ENCODE measurements around the gene PDCD4. TPM values are rescaled to one million over a fixed set of nuclear protein-coding genes. Genes with fewer than 3 reads are reported as not detected.

The PDCD4 gene
- total and polyA plus RNA-seq, 10 of the 15 experiments (the other 5 are each of a cell fraction or from before 2014, with no cell fraction given), result 101 to 372 (median 171) TPM

DNA sequence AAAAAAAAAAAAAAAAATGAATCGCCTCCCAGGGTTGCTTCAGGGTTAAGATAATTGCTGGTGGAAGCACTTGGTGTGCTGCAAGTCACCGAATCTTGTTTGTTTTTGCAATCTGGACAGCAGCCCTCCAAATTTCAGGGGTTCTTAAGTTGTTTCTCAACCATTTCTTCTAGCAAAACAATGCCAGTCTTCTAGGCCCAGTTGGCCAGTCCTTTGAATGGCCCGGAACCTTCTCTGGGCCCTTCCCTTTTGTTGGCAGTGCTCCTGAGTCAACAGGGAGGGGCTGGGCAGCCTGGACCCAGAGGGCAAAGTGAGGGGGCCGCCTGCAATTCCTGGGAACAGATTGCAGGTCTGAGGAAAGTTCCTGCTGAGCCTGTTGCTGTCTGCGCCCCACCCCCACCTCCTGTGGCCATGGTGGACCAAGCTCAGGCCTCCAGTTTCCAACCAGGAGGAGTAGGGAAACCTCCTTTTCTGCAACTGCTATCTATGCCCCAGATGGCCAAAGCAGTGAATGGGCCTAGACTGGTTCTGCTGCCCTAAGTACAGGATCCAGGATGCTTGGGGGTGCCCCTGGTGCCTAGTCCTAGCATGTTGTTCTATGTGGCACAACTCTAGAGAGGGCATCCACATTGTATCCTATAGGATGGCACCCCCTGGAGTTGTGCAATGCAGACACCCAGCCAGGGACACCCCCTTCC lies 31.4 kb upstream of the PDCD4 start:
- ATAC-seq (no peak), DNase-seq (ENCODE audit: low read depth, low spot score) (no peak), FAIRE-seq (no peak)

More for the DNA sequence above, 31.4 kb upstream of the PDCD4 start:
- Histone ChIP-seq H3K79me2 (ENCODE audit: control insufficient read depth, insufficient read depth, low read length) (peaks cover 10% of the 10 kb centered on the region), H3K27me3 (replicated peaks in 1 of 2; ENCODE audit: control insufficient read depth in 2 of 2, insufficient read depth in 2 of 2, low read length in 1 of 2) (no peaks in the 10 kb centered on the region), H2AFZ (ENCODE audit: control insufficient read depth, low read depth, low read length) (no peak overlapping the region), H3K9me3 (replicated peaks; ENCODE audit: control insufficient read depth, insufficient read depth, low read length) (no peaks in the 10 kb centered on the region), H3K4me2 (ENCODE audit: control insufficient read depth, insufficient read depth) (peak overlapping the region; percentile 80; the same call in 1 of the 2 replicates), H3K4me3 (no peak overlapping the region), H3K36me3 (ENCODE audit: control insufficient read depth in 2 of 2, insufficient read depth in 2 of 2, low read length in 1 of 2) (no peaks in the 10 kb centered on the region), H4K20me1 (ENCODE audit: control insufficient read depth, insufficient read depth) (no peaks in the 10 kb centered on the region), H3K27ac (ENCODE audit: control insufficient read depth, insufficient read depth) (peak overlapping the region; percentile 97; the same call in 1 of the 2 replicates), H3K4me1 (ENCODE audit: control insufficient read depth, insufficient read depth, low read length) (peaks cover 46% of the 10 kb centered on the region), H3K9ac (ENCODE audit: control insufficient read depth, insufficient read depth, low read length) (peak overlapping the region; percentile 10; the same call in 1 of the 2 replicates)
- CTCF ChIA-PET, result interaction anchor here (1.2 to 6.8 kb wide), 4 partner anchors 10 to 37 kb away, joined by 3 to 70 read pairs (median 18); no protein-coding TSS in a partner anchor
- intact Hi-C loops (cut with micrococcal nuclease; ENCODE audit: unreplicated experiment), result no loop called here
- RAD21 ChIA-PET (ENCODE audit: unreplicated experiment), result interaction anchor here (1.3 to 7.3 kb wide), 6 partner anchors 17 to 92 kb away, joined by 4 to 138 read pairs (median 12); no protein-coding TSS in a partner anchor
- in situ Hi-C loops (cut with MboI), result no loop called here
- POLR2A ChIA-PET, result interaction anchor here (0.7 to 7.4 kb wide), 5 partner anchors 10 to 79 kb away, joined by 4 to 78 read pairs (median 40); partner anchors contain the start of gene BBIP1
- TF ChIP-seq, protein P1, sequence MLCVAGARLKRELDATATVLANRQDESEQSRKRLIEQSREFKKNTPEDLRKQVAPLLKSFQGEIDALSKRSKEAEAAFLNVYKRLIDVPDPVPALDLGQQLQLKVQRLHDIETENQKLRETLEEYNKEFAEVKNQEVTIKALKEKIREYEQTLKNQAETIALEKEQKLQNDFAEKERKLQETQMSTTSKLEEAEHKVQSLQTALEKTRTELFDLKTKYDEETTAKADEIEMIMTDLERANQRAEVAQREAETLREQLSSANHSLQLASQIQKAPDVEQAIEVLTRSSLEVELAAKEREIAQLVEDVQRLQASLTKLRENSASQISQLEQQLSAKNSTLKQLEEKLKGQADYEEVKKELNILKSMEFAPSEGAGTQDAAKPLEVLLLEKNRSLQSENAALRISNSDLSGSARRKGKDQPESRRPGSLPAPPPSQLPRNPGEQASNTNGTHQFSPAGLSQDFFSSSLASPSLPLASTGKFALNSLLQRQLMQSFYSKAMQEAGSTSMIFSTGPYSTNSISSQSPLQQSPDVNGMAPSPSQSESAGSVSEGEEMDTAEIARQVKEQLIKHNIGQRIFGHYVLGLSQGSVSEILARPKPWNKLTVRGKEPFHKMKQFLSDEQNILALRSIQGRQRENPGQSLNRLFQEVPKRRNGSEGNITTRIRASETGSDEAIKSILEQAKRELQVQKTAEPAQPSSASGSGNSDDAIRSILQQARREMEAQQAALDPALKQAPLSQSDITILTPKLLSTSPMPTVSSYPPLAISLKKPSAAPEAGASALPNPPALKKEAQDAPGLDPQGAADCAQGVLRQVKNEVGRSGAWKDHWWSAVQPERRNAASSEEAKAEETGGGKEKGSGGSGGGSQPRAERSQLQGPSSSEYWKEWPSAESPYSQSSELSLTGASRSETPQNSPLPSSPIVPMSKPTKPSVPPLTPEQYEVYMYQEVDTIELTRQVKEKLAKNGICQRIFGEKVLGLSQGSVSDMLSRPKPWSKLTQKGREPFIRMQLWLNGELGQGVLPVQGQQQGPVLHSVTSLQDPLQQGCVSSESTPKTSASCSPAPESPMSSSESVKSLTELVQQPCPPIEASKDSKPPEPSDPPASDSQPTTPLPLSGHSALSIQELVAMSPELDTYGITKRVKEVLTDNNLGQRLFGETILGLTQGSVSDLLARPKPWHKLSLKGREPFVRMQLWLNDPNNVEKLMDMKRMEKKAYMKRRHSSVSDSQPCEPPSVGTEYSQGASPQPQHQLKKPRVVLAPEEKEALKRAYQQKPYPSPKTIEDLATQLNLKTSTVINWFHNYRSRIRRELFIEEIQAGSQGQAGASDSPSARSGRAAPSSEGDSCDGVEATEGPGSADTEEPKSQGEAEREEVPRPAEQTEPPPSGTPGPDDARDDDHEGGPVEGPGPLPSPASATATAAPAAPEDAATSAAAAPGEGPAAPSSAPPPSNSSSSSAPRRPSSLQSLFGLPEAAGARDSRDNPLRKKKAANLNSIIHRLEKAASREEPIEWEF (IDR thresholded peaks at IDR 0.05; ENCODE audit: insufficient replicate concordance, low read depth, low read length), result no peak
- no peak for TF ChIP-seq RCOR1 (conservative IDR thresholded peaks at IDR 0.05; ENCODE audit: low read depth, low read length)
- BruUV-seq (replicated peaks), result no TSS peak
- SMC1A ChIA-PET (ENCODE audit: uncharacterized antibody, unreplicated experiment), result interaction anchor here (2.9 to 12.5 kb wide), 7 partner anchors 12 to 65 kb away, joined by 12 to 188 read pairs (median 57); no protein-coding TSS in a partner anchor
- WGBS (ENCODE audit: insufficient coverage, insufficient replicate concordance, low lambda C conversion rate, missing lambda C conversion rate), result 86% methylated on average over 5 of the region's 5 CpGs

Measured in GM12878 (cell line).